Measurements from ENCODE around the gene LILRB3. TPM values are rescaled to one million over a fixed set of nuclear protein-coding genes. Genes with fewer than 3 reads are reported as not detected.
A peak's percentile ranks its signal among the peaks of the same experiment; 100 is the strongest.
"Not testable (repeated sequence)": the region's sequence is repeated elsewhere in the genome, so short reads cannot be mapped to it uniquely, and the experiment has no call there.

Gene LILRB3
- total and polyA plus RNA-seq, 2 experiments from 2014 or later: not detected

- peaks cover 33% of the 10 kb centered on the region for H3K4me1 ChIP-seq (ENCODE audit: insufficient read depth)
- Mint-ChIP-seq H3K36me3 (ENCODE audit: low read depth) (peaks cover 73% of the 10 kb centered on the region), H3K27me3 (ENCODE audit: insufficient read depth, low read depth, poor library complexity) (peaks cover 65% of the 10 kb centered on the region), H3K27ac (0 out of 2 replicates have a peak overlapping the region, but pooled peaks have one; percentile 52), H3K4me1 (peaks cover 53% of the 10 kb centered on the region)
- H3K9me3 Mint-ChIP-seq; DNase-seq (ENCODE audit: low spot score); H2AFZ ChIP-seq; H3K4me3 ChIP-seq; H3K9me2 ChIP-seq (ENCODE audit: insufficient read depth); ATAC-seq; H3K4me2 ChIP-seq; H3K27me3 ChIP-seq (ENCODE audit: insufficient read depth); H3K4me3 Mint-ChIP-seq: not testable (repeated sequence)
- H4K20me1 ChIP-seq (replicated peaks; ENCODE audit: insufficient read depth): peaks cover 58% of the 10 kb centered on the region
- H3K79me2 ChIP-seq (replicated peaks; ENCODE audit: insufficient read depth): peaks cover 48% of the 10 kb centered on the region
- 0 out of 2 replicates have a peak overlapping the region, but pooled peaks have one; percentile 87 for H3K27ac ChIP-seq (ENCODE audit: low read depth)
- H3F3A ChIP-seq (replicated peaks; ENCODE audit: low read depth): peaks cover 66% of the 10 kb centered on the region
- peaks cover 47% of the 10 kb centered on the region for H3K36me3 ChIP-seq (ENCODE audit: insufficient read depth)
Measured at GRCh38 chr19:54207193-54207592, 15.6 kb downstream of the LILRB3 start.

GRCh38 chr19:54206831-54207177, 16.0 kb downstream of the LILRB3 start:
- Histone ChIP-seq H3K4me2 (no peak overlapping the region), H3F3A (replicated peaks; ENCODE audit: low read depth) (peaks cover 68% of the 10 kb centered on the region), H4K20me1 (replicated peaks; ENCODE audit: insufficient read depth) (peaks cover 62% of the 10 kb centered on the region), H3K36me3 (ENCODE audit: insufficient read depth) (peaks cover 51% of the 10 kb centered on the region), H3K4me1 (ENCODE audit: insufficient read depth) (peaks cover 37% of the 10 kb centered on the region), H3K27me3 (ENCODE audit: insufficient read depth) (no peaks in the 10 kb centered on the region), H3K9me2 (ENCODE audit: insufficient read depth) (no peaks in the 10 kb centered on the region), H2AFZ (no peak overlapping the region), H3K79me2 (replicated peaks; ENCODE audit: insufficient read depth) (peaks cover 52% of the 10 kb centered on the region), H3K4me3 (no peak overlapping the region), H3K27ac (ENCODE audit: low read depth) (peak overlapping the region; percentile 87; the same call in 1 of the 2 replicates)
- peaks cover 66% of the 10 kb centered on the region for H3K27me3 Mint-ChIP-seq (ENCODE audit: insufficient read depth, low read depth, poor library complexity)
- 0 out of 2 replicates have a peak overlapping the region, but pooled peaks have one; percentile 52 for H3K27ac Mint-ChIP-seq
- H3K9me3 Mint-ChIP-seq: no peaks in the 10 kb centered on the region; the same call in 2 of the 3 replicates
- DNase-seq (ENCODE audit: low spot score) (no peak), ATAC-seq (no peak)
- no peak overlapping the region for H3K4me3 Mint-ChIP-seq
- H3K36me3 Mint-ChIP-seq (ENCODE audit: low read depth): peaks cover 77% of the 10 kb centered on the region
- H3K4me1 Mint-ChIP-seq: peaks cover 57% of the 10 kb centered on the region
- no peak for TF ChIP-seq CTCF (conservative IDR thresholded peaks at IDR 0.05; ENCODE audit: low read depth in 2 of 2)
- no peak for TF ChIP-seq EZH2 (IDR thresholded peaks at IDR 0.05; ENCODE audit: low read depth, unreplicated experiment)
- TF ChIP-seq ETS1 (IDR thresholded peaks at IDR 0.05): no peak
- TF ChIP-seq REST (IDR thresholded peaks at IDR 0.05; ENCODE audit: unreplicated experiment): no peak
- no peak for TF ChIP-seq EZH2phosphoT487 (IDR thresholded peaks at IDR 0.05; ENCODE audit: unreplicated experiment)
- no peak for TF ChIP-seq NANOG (IDR thresholded peaks at IDR 0.05; ENCODE audit: borderline replicate concordance)
- TF ChIP-seq CREB1 (CRISPR knock-in tag; IDR thresholded peaks at IDR 0.05; ENCODE audit: low read depth): no peak
- TF ChIP-seq ZNF462 (CRISPR knock-in tag; IDR thresholded peaks at IDR 0.05): no peak
- no peak for TF ChIP-seq POLR2AphosphoS5 (IDR thresholded peaks at IDR 0.05; ENCODE audit: low read depth)

Measured in GM23338 (cell line).